ENCODE measurements around the gene MCTP1. TPM values are rescaled to one million over a fixed set of nuclear protein-coding genes. Genes with fewer than 3 reads are reported as not detected.

Gene MCTP1
- total RNA-seq, 2 experiments from 2014 or later, result not detected

DNA sequence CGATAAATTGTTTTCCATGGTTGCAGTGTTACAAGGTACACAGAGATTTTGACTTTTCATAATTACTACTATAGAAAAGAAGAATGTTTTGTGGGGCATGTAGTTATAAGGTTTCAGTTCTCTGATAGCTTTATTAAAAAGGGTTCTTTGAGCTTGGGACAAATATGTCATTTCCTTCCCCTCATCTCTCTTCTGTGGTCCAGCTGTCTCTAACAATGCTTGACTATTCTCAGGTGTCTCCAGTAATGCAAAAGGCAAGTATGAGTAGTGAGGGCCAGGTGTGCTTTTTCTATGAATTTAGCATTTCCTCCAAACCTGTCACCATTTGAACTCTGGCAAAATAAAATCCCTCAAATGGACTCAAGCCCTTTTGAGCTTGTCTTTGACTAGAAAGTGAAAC is 582.2 kb downstream of the MCTP1 start:
- peaks cover 5% of the 10 kb centered on the region for H3K4me1 Mint-ChIP-seq (ENCODE audit: low read depth)
- peaks cover 11% of the 10 kb centered on the region for H3K36me3 Mint-ChIP-seq
- no peak overlapping the region for H3K4me3 Mint-ChIP-seq
- H3K27ac Mint-ChIP-seq, result no peak overlapping the region
- no peak for DNase-seq
- POLR2A ChIA-PET, result no interaction called here
- intact Hi-C loops (cut with micrococcal nuclease), result no loop called here
- CTCF ChIA-PET, result interaction anchor here (0.9 kb wide), 1 partner anchor 35 kb away, joined by 3 read pairs; no protein-coding TSS in a partner anchor
- H3K9me3 Mint-ChIP-seq, result no peaks in the 10 kb centered on the region
- H3K27me3 Mint-ChIP-seq, result no peaks in the 10 kb centered on the region

DNA sequence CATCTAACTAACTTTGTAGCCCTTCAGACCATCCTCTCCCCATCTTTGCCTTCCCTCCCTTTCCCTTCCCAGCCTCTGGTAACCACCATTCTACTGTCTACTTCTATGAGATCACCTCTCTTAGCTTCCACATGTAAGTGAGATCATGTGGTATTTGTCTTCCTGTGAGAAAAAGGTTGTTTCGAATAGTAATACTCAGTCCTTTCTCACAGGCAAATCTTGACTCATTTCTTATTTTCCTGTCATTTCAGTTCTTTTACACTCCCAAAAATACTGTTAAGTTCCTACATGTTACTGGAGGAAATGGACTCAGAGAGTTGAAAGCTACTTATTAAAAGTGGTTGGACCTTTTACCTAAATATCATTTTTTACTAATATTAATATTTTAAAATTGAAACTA is 584.3 kb downstream of the MCTP1 start:
- intact Hi-C loops (cut with micrococcal nuclease), result loop anchor here (1.0 kb wide), 2 partner anchors 82 to 93 kb away; partner anchors contain the start of genes KIAA0825 and SLF1
- H3K9me3 Mint-ChIP-seq, result no peaks in the 10 kb centered on the region
- no peak for DNase-seq
- POLR2A ChIA-PET, result no interaction called here
- CTCF ChIA-PET, result interaction anchor here (1.0 kb wide), 2 partner anchors 37 to 151 kb away, joined by 3 read pairs; no protein-coding TSS in a partner anchor
- no peaks in the 10 kb centered on the region for H3K27me3 Mint-ChIP-seq
- H3K36me3 Mint-ChIP-seq, result peaks cover 11% of the 10 kb centered on the region
- H3K27ac Mint-ChIP-seq, result no peak overlapping the region
- H3K4me1 Mint-ChIP-seq (ENCODE audit: low read depth), result peaks cover 5% of the 10 kb centered on the region
- H3K4me3 Mint-ChIP-seq, result no peak overlapping the region

DNA sequence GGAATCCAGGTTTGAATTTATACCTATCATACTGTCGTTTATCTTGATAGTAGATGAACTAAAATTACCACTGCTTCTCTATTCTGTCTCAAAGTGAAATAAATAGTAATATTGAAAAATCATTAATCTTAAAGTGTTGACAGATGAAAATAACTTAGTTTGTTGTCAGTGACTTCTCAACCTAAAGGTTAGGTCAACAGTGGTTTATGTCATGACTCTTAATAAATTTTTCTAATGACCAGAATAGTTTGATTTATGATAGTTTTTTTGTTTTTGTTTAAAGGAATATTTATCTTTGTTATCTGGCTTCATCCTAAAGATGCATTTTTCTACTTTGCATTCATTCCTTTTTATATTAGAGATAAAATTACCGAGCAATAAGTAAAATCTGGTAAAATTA is 585.3 kb downstream of the MCTP1 start:
- no peaks in the 10 kb centered on the region for H3K27me3 Mint-ChIP-seq
- peaks cover 13% of the 10 kb centered on the region for H3K36me3 Mint-ChIP-seq
- CTCF ChIA-PET, result no interaction called here
- H3K4me1 Mint-ChIP-seq (ENCODE audit: low read depth), result peaks cover 5% of the 10 kb centered on the region
- no peak overlapping the region for H3K4me3 Mint-ChIP-seq
- intact Hi-C loops (cut with micrococcal nuclease), result no loop called here
- no peaks in the 10 kb centered on the region for H3K9me3 Mint-ChIP-seq
- POLR2A ChIA-PET, result no interaction called here
- no peak for DNase-seq
- no peak overlapping the region for H3K27ac Mint-ChIP-seq

DNA sequence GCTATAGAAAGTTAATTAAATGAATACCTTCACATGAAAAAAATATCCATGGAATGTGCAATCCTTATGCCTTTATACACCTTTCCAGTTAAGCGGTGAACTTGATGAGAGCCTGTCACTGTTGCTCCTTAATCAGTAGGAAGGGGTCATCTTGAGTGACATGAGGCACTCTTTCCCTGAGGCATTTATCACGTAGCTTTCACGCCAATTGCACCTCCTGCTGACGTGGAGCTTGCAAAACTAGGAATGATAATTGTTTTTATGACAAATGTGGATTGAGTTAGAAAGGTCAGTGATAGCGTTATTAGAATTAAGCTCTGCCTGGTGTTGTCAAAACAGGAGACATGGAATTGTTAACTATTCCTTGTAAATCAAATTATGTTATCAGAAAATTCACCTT is 586.7 kb downstream of the MCTP1 start:
- no peak for DNase-seq
- peaks cover 17% of the 10 kb centered on the region for H3K36me3 Mint-ChIP-seq
- H3K4me3 Mint-ChIP-seq, result no peak overlapping the region
- ChIA-PET CTCF (interaction anchor here (1.5 kb wide), 1 partner anchor 40 kb away, joined by 5 read pairs; no protein-coding TSS in a partner anchor), POLR2A (interaction anchor here (0.6 kb wide), 1 partner anchor 11 kb away, joined by 4 read pairs; no protein-coding TSS in a partner anchor)
- H3K27me3 Mint-ChIP-seq, result no peaks in the 10 kb centered on the region
- H3K9me3 Mint-ChIP-seq, result no peaks in the 10 kb centered on the region
- H3K4me1 Mint-ChIP-seq (ENCODE audit: low read depth), result peaks cover 6% of the 10 kb centered on the region
- intact Hi-C loops (cut with micrococcal nuclease), result no loop called here
- H3K27ac Mint-ChIP-seq, result no peak overlapping the region

DNA sequence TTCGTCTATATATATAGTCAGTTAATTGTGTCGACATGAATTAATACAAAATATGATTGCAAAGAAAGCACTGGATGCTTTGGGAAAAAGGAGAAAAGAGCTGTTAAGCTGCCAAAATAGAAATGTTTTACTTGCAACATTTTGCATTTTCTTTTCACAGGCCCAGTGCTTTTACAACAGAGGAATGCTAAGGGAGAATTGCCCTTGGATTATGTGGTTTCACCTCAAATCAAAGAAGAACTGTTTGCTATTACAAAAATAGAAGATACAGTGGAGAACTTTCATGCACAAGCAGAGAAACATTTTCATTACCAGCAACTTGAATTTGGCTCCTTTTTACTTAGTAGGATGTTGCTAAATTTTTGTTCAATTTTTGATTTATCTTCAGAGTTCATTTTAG is 590.2 kb downstream of the MCTP1 start:
- Mint-ChIP-seq H3K27ac (no peak overlapping the region), H3K9me3 (no peaks in the 10 kb centered on the region), H3K4me3 (no peak overlapping the region), H3K4me1 (ENCODE audit: low read depth) (peaks cover 2% of the 10 kb centered on the region), H3K36me3 (peaks cover 18% of the 10 kb centered on the region), H3K27me3 (no peaks in the 10 kb centered on the region)
- intact Hi-C loops (cut with micrococcal nuclease), result no loop called here
- DNase-seq, result no peak
- ChIA-PET CTCF (no interaction called here), POLR2A (no interaction called here)

DNA sequence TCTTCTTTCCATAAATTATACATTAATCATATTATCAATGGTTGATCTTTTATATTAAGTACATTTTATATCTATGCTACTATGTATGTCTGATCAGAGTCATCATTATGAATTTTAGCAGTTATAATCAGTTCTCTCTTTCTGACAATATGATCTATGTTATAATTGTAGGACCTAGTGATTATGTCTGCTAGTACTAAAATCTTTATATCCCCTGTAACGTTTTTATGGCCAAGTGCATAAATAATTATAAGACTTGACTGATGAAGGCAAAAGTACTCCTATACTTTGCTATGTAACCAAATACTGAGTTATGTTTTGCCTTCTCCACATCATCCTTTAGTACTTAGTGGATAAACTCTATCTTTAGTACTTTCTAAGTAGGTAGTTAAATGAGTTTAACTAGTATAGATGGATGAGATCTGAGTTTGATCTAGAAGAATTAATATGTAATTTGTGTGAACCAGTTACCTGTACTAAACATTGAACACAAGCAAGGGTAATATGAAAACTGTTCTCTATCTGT is 591.0 kb downstream of the MCTP1 start:
- Mint-ChIP-seq H3K27ac (no peak overlapping the region), H3K4me3 (no peak overlapping the region), H3K36me3 (peaks cover 22% of the 10 kb centered on the region), H3K4me1 (ENCODE audit: low read depth) (peaks cover 2% of the 10 kb centered on the region), H3K9me3 (no peaks in the 10 kb centered on the region), H3K27me3 (no peaks in the 10 kb centered on the region)
- DNase-seq, result no peak
- CTCF ChIA-PET, result interaction anchor here (1.6 kb wide), 1 partner anchor 76 kb away, joined by 3 read pairs; the partner anchor contains the start of genes KIAA0825 and SLF1
- intact Hi-C loops (cut with micrococcal nuclease), result loop anchor here (2.0 kb wide), 1 partner anchor 169 kb away; no protein-coding TSS in a partner anchor
- POLR2A ChIA-PET, result no interaction called here

DNA sequence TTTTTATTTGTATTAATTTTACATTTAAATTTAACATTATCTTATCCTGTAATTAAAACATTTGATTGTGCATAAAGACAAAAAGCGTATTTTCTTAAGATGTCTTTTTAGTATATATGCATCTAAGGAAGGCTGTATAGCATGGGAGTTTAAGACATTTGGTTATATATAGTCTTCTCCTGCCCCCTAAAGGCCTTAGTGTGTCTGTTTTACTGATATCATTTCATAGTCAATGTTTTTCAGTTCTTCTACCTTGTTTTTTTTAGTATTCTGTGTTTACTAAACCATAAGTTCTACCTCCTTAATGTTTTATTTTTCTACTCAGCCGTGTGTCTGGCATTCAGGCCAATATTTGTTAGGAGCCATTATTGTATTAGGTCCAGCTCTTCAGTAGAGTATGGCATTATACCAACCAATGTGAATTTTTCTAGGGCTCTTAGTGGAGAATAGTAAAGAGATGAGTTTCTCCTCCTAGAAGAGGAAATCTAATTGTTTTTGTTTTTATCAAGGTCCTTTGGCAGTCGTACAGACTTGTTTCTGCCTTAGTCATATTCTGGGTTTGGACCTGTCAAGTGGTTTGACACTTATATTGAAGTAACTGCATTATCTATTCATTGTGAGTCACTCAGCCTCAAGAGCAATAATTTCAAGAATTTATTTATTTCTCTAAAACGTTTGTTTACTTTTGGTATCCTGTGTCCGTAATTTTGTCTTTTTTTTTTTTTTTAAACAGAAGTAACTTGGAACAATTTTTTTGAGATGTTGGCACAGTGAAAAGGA is 591.7 kb downstream of the MCTP1 start:
- H3K36me3 Mint-ChIP-seq, result peaks cover 28% of the 10 kb centered on the region
- H3K4me1 Mint-ChIP-seq (ENCODE audit: low read depth), result peaks cover 2% of the 10 kb centered on the region
- intact Hi-C loops (cut with micrococcal nuclease), result loop anchor here (2.0 kb wide), 1 partner anchor 168 kb away; no protein-coding TSS in a partner anchor
- H3K27ac Mint-ChIP-seq, result no peak overlapping the region
- DNase-seq, result no peak
- ChIA-PET POLR2A (no interaction called here), CTCF (interaction anchor here (1.0 to 1.6 kb wide), 6 partner anchors 26 to 782 kb away, joined by 3 to 11 read pairs (median 3); partner anchors contain the start of genes KIAA0825 and SLF1)
- no peak overlapping the region for H3K4me3 Mint-ChIP-seq
- H3K27me3 Mint-ChIP-seq, result no peaks in the 10 kb centered on the region
- H3K9me3 Mint-ChIP-seq, result no peaks in the 10 kb centered on the region

DNA sequence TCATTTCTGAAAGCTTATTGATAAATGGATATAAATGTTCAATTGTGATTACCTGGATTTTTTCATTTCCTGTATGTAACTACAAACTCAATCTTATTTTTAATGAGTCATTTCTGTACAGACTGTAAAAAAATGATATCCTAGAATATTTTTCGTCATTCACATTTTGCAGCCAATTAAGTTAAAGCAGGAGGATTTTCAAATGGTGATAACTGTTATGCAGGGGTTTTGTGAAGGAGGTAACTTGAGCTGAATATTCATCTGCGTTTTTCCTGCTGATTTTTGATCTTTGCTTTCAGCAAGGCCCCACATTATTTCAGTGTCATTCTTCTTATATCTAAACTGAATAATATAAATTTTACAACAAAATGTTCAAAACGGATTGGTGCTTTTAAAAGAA is 592.3 kb downstream of the MCTP1 start:
- H3K9me3 Mint-ChIP-seq, result no peaks in the 10 kb centered on the region
- CTCF ChIA-PET, result interaction anchor here (1.0 to 1.6 kb wide), 6 partner anchors 25 to 781 kb away, joined by 3 to 11 read pairs (median 3); partner anchors contain the start of genes KIAA0825 and SLF1
- no peak for DNase-seq
- H3K27me3 Mint-ChIP-seq, result no peaks in the 10 kb centered on the region
- H3K36me3 Mint-ChIP-seq, result peaks cover 25% of the 10 kb centered on the region
- peaks cover 2% of the 10 kb centered on the region for H3K4me1 Mint-ChIP-seq (ENCODE audit: low read depth)
- POLR2A ChIA-PET, result no interaction called here
- H3K27ac Mint-ChIP-seq, result no peak overlapping the region
- intact Hi-C loops (cut with micrococcal nuclease), result loop anchor here (2.0 kb wide), 1 partner anchor 168 kb away; no protein-coding TSS in a partner anchor
- H3K4me3 Mint-ChIP-seq, result no peak overlapping the region

DNA sequence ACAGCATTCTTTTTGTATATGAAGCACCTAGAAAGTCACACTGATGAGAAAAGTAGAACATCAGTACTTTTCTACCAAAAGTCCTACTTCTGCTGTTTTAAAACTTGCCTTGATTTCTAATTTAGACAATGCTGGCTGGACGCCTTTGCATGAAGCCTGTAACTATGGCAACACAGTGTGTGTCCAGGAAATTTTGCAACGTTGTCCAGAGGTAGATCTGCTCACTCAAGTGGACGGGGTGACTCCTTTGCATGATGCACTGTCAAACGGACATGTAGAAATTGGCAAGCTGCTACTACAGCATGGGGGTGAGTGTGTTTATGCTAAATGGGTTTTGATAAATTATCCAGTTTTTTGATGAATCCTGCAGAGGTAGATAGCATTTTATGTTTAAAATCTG is 592.9 kb downstream of the MCTP1 start:
- Mint-ChIP-seq H3K27ac (no peak overlapping the region), H3K27me3 (no peaks in the 10 kb centered on the region), H3K36me3 (peaks cover 30% of the 10 kb centered on the region), H3K4me1 (ENCODE audit: low read depth) (peaks cover 2% of the 10 kb centered on the region), H3K9me3 (no peaks in the 10 kb centered on the region), H3K4me3 (no peak overlapping the region)
- intact Hi-C loops (cut with micrococcal nuclease), result loop anchor here (2.0 kb wide), 1 partner anchor 167 kb away; no protein-coding TSS in a partner anchor
- POLR2A ChIA-PET, result no interaction called here
- no peak for DNase-seq
- CTCF ChIA-PET, result interaction anchor here (1.1 to 1.6 kb wide), 5 partner anchors 24 to 167 kb away, joined by 3 to 11 read pairs (median 3); partner anchors contain the start of genes KIAA0825 and SLF1

DNA sequence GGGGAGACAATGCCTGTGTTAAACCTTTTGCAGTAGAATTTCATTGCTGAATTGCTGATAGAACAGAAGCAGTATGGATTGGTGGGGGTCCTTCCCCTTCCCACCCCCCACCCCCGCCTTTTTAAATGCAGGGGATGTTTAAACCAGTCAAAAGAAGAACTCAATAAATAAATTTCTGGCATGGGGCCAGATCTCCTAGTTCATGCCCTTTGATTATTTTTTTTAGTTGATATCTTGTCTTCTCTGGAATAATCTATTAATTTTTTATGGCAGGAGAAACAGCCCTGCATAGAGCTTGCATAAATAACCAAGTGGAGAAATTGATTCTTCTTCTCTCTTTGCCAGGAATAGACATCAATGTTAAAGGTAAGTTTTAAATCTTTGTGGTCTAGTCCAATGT is 593.6 kb downstream of the MCTP1 start:
- peaks cover 2% of the 10 kb centered on the region for H3K4me1 Mint-ChIP-seq (ENCODE audit: low read depth)
- intact Hi-C loops (cut with micrococcal nuclease), result no loop called here
- ChIA-PET CTCF (interaction anchor here (0.7 kb wide), 1 partner anchor 139 kb away, joined by 3 read pairs; no protein-coding TSS in a partner anchor), POLR2A (no interaction called here)
- H3K27ac Mint-ChIP-seq, result no peak overlapping the region
- peaks cover 32% of the 10 kb centered on the region for H3K36me3 Mint-ChIP-seq
- DNase-seq, result no peak
- no peak overlapping the region for H3K4me3 Mint-ChIP-seq
- H3K9me3 Mint-ChIP-seq, result no peaks in the 10 kb centered on the region
- no peaks in the 10 kb centered on the region for H3K27me3 Mint-ChIP-seq

DNA sequence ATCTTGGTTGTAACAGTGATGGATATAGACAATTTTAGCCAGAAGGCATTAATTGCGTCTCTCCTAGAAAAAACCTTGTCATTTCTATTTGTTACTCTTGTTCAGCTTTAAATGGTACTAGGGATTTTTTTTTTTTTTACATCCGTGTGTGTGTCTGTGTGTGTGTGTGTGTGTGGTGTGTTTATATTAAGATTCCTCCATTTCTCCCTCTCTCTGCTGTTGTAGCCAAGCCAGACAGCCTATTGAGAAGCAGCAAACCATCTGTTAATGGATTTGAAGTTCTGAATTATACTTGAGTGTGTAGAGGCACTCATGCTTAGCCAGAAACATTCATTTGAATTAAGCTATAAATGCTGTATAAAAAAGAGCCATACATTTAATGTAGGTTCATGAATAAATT is 594.1 kb downstream of the MCTP1 start:
- Mint-ChIP-seq H3K27ac (no peak overlapping the region), H3K4me1 (ENCODE audit: low read depth) (peaks cover 2% of the 10 kb centered on the region), H3K4me3 (no peak overlapping the region), H3K27me3 (no peaks in the 10 kb centered on the region), H3K9me3 (no peaks in the 10 kb centered on the region), H3K36me3 (peaks cover 32% of the 10 kb centered on the region)
- POLR2A ChIA-PET, result no interaction called here
- no peak for DNase-seq
- intact Hi-C loops (cut with micrococcal nuclease), result no loop called here
- CTCF ChIA-PET, result no interaction called here

DNA sequence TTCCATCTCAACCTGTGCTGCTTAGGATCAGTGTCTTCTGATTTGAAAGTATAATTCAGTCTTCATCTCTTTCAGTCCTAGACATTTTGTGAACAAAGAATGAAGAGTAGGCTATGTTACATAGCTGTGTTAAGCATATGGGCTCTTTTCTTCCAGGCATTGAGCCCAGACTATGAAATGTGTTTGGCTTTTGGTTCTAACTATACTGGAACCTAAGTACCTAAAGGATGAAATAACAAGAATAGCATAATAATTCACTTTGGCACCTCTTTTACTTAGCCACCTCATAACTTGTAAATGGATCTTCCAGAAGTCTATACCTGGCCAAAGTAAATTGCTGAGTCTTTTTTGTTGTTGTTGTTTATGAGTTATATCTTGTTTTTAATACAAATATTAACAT is 595.0 kb downstream of the MCTP1 start:
- H3K9me3 Mint-ChIP-seq, result no peaks in the 10 kb centered on the region
- CTCF ChIA-PET, result no interaction called here
- intact Hi-C loops (cut with micrococcal nuclease), result loop anchor here (5.0 kb wide), 1 partner anchor 73 kb away; the partner anchor contains the start of genes KIAA0825 and SLF1
- H3K27ac Mint-ChIP-seq, result no peak overlapping the region
- DNase-seq, result no peak
- peaks cover 2% of the 10 kb centered on the region for H3K4me1 Mint-ChIP-seq (ENCODE audit: low read depth)
- peaks cover 34% of the 10 kb centered on the region for H3K36me3 Mint-ChIP-seq
- POLR2A ChIA-PET, result no interaction called here
- H3K4me3 Mint-ChIP-seq, result no peak overlapping the region
- no peaks in the 10 kb centered on the region for H3K27me3 Mint-ChIP-seq
